GM03348 (cell line): ENCODE data around the gene DGKG.
A peak's percentile ranks its signal among the peaks of the same experiment; 100 is the strongest.

Source experiments
- DNase-seq: peaks from one replicate; pipeline ENCODE4 v3.0.0; 2012; ENCODE audit warnings: low spot score

The DGKG gene

GRCh38 chr3:186138272-186138981 lies 223.6 kb downstream of the DGKG start:
- no peak for DNase-seq

- DNase-seq = no peak
Observed at GRCh38 chr3:186137051-186137685, 224.9 kb downstream of the DGKG start.

DNA sequence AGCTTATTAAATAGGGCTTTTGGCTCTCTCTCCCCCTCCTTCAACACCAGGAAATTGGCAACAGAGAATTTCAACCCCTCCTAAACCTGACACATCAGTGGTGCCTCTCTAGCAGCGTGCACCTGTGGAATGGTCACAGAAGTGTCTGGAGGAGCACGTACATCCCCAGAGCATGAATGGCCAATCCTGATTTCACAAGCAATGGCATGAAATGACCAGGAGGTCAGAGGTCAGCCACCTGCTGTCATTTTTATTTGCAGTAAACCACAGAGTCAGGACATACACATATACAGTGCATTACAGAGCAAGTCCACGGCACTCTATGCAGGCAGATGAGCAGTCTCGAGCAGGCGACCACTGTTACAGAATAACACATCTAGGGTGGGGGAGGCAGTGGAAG lies 228.1 kb downstream of the DGKG start:
- DNase-seq = no peak

DNA sequence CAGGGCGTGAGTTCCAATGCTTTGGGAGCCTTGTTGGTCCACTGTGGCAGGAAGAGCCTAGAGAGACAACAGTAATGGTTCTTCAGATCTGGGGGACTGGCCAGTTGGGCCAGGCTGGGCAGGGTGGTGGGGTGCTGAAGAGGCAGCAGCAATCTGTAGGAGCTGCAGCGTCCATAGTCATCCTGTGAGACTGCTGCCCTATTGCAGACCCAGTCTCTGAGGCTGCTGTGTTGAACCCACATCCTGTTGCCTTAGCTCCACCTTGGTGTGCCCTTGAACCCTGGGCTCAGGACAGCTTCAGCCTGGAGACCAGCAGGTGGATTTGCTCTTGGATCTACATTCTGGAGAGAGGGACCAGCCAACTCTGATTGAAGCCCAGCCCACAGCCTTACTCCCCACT lies 229.5 kb downstream of the DGKG start:
- DNase-seq = no peak

DNA sequence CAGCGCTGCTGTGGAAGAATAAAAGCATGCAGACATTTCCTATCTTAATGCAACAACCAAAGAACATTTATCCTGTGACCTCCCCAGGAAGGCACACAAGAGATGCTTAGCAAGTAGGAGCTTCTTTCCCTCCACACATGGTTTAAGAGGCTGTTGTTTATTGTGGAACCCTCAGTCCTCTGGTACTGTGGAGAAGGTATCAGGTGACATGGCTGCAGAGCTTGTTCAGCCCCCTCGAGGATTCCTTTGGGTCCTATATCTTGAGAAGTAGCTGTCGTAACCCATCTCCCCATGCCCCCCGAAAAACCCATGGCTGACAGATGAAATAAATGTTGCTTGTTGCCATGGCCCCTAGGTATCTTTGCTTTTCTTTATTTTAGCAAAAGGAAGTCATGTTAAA lies 232.8 kb downstream of the DGKG start:
- no peak for DNase-seq

DNA sequence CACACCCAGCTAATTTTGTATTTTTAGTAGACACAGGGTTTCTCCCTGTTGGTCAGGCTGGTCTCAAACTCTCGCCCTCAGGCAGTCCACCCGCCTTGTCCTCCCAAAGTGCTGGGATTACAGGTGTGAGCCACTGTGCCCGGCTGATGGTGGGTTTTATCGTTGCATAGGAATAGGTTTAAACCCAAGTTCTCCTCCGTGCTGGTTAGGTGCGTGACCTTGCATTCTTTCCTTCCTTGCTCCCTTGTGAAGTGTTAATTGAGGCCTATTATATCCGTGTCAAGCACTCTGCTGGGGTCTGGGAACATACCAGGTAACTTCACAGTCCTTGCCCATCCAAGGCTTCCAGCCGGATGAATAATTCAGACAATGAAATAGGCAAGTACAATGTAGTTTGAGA lies 233.9 kb downstream of the DGKG start:
- DNase-seq = no peak

- DNase-seq = no peak
Observed at GRCh38 chr3:186127463-186127862, 234.6 kb downstream of the DGKG start.

DNA sequence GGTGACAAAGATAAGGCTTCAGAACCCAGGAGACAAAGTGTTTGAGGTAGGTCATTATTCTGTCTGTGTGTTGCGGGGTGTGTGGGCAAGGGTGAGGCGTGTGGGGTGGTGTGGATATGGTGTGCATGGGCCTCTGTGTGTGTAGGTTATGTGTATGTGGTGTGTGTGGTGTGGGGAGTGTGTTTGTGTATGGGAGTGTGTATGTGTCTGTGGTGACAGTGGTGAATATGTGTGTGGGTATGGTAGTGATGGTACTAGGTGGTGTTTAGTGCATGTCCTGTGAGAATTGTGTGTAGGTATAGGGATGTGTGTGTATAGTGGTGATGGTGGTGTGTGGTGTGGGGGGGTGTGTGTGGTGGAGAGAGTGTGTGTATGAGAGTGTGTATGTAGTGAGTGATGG lies 236.9 kb downstream of the DGKG start:
- no peak for DNase-seq

DNA sequence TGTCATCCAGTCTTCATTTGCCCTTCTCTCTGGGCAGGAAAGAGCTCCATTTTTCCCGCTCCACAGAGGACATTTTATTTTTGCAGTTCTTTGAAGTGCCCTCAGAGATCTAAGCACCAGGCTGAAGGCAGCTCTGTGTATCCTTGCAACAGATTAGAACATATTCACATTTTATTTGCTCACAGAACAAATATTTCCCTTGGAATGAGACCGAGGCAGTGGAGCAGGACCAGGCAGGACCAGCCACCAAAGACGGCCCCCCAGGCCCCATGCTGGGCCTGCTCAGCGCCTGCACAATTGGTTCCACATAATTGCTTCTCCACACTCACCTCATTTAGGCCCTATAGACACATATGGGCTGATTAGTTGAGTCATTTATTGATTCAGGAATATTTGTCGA lies 237.4 kb downstream of the DGKG start:
- DNase-seq = no peak

GRCh38 chr3:186123012-186123411 lies 239.0 kb downstream of the DGKG start:
- DNase-seq = no peak

DNA sequence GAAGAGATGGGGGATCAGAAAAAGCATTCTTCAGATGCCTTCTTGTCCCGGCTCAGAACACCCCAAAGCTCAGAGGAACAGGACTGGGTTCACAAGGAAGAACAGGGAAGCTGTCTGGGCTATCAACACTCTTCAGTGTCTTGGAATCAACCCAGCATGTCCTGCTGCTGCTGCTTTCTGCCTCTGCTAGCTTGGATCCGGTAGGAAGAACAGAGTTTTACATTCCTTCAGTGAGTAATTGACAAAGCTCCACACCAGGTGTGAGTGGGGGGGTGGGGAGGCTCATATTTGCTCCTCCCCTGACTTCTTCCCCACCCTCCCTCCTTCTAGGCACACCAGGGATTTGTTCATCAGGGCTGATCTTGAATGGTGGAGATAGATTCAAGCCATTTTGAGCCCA lies 240.1 kb downstream of the DGKG start:
- no peak for DNase-seq

GRCh38 chr3:186121278-186121677 lies 240.8 kb downstream of the DGKG start:
- no peak for DNase-seq

GRCh38 chr3:186119499-186119898 lies 242.5 kb downstream of the DGKG start:
- no peak for DNase-seq

- DNase-seq = no peak
Observed at GRCh38 chr3:186118692-186119091, 243.3 kb downstream of the DGKG start.

DNA sequence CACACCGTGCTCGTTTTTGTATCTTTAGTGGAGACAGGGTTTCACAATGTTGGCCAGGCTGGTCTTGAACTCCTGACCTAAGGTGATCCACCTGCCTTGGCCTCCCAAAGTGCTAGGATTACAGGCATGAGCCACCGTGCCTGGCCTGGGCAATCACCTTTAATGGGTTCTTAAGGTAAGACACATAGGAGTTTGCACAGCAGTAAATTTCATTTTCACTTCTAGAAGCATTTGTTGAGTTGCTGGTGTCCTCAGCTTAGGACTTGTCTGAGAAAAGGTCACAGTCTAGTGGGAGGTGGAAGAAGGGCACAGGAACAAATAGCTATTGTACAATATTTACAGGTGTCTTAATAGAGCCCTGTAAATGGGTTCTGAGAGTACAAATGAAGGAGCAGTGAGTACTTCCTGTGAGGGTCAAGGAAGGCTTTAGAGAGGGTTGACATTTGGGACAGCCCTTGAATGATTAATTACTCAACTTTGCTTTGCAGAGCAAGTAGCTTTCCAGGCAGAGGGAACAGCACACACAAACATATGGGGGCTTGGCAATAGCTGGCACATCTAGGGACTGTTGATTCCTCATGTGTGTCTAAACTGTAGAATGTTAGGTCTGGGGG lies 244.4 kb downstream of the DGKG start:
- DNase-seq = no peak

DNA sequence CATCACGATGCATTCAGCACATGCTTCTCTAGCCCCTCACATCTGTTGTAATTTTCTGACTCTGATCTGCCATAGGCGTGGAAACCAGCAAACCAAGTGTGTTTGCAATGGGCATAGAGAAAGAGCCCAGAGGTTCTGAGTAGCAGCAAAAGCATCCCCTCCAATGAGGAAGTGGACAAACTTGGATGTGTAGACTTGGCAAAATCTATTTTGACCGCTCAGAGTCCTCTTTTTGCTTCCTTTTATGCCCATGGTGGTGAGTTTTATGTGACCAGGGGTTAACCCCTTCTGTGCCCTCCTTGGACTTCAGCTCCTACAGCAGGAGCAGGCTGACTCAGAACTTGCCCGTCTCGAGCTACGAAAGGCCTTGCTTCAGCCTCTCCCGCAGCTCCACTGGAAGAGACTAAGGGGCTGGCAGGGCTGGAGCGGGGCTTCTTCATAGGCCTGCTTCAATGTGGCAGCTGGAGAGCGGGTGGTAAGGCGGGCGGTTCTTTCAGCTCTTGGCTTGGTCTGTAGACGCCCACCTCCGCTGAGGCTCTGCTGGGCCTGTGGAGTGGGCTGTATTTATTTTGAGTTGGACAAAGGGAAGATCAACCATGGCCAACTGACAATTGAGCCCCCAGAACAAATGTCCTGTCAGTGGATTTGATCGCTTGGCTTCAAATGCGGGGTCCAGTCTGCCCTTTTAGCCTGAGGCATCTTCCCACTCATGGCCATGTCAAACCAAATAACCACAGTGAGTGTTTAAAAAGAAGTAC lies 246.6 kb downstream of the DGKG start:
- DNase-seq = no peak

GRCh38 chr3:186110975-186111974 lies 250.8 kb downstream of the DGKG start:
- DNase-seq = no peak

DNA sequence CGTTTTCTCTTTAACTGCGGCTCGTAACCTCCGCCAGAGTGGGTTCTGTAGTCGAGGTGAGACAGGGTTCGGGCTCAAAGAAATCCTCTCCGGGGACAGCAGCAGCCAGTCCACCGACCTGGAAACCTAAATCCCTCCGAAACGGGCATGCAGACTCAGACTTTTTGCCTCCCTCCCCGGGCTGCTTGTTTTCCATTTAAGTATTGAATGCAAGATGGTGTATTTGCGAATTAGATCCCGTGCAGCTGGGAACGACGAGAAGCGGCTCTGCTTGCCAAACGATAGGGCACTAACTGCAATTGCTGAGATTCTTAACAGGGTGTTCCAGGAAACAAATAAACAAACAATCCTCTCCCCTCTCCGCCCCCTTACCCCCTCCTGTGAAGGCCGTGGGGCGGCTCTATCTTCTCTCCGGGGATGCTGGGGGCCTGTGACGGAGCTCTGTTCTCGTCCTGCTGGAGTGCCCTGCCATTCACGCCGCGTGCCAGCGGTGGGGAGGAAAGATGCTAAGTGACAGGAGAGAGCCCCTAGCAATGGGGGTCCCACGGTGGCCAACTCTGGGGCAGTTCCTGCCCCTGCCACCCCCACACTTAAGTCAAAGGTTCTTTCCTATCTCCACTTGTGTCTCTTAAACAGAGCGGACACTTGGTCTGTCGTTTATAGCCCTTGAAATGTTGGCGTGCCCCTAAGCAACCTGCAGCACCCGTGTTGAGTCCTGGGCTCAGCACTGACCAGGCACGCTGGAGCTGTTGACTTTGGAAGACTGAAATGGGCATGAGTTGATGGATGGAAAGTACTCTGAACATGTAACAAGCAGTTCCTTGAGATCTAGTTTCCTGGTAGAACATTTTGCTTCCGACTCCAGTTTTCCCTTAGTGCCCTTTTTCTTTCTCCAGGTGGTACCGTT lies 251.9 kb downstream of the DGKG start:
- DNase-seq = peak; percentile 47

DNA sequence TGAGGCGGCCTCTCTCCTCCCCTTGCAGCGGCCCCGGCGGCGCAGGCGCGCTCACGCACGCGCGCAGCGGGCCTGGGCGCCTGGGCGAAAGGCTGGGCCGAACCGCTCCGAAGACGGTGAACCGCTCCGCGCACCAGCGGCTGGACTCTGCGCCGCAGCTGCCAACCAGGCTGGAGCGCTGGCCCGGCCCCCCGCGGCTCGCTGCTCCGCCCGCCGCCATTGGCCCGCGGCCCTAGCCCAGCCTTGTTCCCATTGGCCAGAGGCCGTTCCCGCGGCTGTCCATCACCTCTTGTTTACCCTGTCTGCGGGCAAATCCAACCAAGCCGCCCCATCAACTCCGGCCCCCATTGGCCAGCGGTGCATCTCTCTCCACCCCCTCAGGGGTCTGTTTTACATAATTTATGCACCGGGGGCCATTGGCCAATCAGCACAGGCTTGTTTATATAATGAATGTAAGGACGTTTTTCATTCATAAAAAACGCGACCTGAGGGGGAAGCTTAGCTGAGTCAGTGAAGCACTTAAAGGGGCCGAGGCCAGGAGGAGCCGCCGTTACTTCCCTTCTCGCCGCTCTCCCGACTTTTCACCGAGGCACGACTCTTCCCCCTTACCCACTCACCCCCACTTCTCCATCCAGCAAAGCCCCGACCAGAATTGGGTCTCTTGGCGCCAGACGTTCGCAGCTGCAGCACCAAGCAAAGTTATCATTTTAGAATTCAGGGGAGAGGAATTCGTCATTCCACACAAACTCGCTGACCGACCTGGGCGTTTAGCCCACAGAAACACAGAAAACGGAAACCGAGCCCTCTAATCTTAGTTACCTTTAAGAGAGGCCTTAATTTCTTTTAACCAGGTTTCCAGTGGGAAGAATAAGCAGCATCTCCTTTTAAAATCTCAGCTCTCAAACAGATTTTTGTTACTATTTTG lies 252.8 kb downstream of the DGKG start, which contains the start of gene ETV5:
TSS of gene ETV5 (minus strand) at position 149 of the 925 bp plus-strand sequence. CDS start 3,221 bp downstream, outside the sequence.
- DNase-seq = peak; percentile 99
